GM12891 (cell line): Measurements from ENCODE around the gene TMEM242.

Source experiments
- PAX5 ChIP-seq: IDR thresholded peaks from 2 replicates; pipeline ENCODE4 v1.6.1; 2011; ENCODE audit warnings: low read length, moderate library complexity, mild to moderate bottlenecking; ENCODE audit not compliant: insufficient read depth, severe bottlenecking
- POLR2A ChIP-seq: IDR thresholded peaks from 2 replicates; pipeline ENCODE4 v1.6.1; 2011; ENCODE audit warnings: low read depth, low read length, control low read depth
- POLR2AphosphoS5 ChIP-seq: IDR thresholded peaks from 2 replicates; pipeline ENCODE4 v1.6.1; 2011; ENCODE audit warnings: low read depth, low read length, control low read depth
- POU2F2 ChIP-seq: IDR thresholded peaks from 2 replicates; pipeline ENCODE4 v1.6.1; 2011; ENCODE audit warnings: low read depth, mild to moderate bottlenecking, control low read depth, low read length, moderate library complexity
- SPI1 ChIP-seq: IDR thresholded peaks from 2 replicates; pipeline ENCODE4 v1.6.1; 2011; ENCODE audit warnings: low read depth, low read length, control low read depth
- TAF1 ChIP-seq: IDR thresholded peaks from 2 replicates; pipeline ENCODE4 v1.6.1; 2011; ENCODE audit warnings: low read depth, low read length, control low read depth

GRCh38 chr6:157258878-157259277 lies 64.4 kb downstream of the TMEM242 start:
- TF ChIP-seq POLR2AphosphoS5: no peak
- no peak for TF ChIP-seq POU2F2
- TF ChIP-seq TAF1: no peak
- no peak for TF ChIP-seq POLR2A
- TF ChIP-seq SPI1: no peak
- TF ChIP-seq PAX5: no peak
